ENCODE measurements around the gene CCL3. TPM values are rescaled to one million over a fixed set of nuclear protein-coding genes. Genes with fewer than 3 reads are reported as not detected.

CCL3 gene
- total RNA-seq, 1 experiment from 2014 or later: not detected

DNA sequence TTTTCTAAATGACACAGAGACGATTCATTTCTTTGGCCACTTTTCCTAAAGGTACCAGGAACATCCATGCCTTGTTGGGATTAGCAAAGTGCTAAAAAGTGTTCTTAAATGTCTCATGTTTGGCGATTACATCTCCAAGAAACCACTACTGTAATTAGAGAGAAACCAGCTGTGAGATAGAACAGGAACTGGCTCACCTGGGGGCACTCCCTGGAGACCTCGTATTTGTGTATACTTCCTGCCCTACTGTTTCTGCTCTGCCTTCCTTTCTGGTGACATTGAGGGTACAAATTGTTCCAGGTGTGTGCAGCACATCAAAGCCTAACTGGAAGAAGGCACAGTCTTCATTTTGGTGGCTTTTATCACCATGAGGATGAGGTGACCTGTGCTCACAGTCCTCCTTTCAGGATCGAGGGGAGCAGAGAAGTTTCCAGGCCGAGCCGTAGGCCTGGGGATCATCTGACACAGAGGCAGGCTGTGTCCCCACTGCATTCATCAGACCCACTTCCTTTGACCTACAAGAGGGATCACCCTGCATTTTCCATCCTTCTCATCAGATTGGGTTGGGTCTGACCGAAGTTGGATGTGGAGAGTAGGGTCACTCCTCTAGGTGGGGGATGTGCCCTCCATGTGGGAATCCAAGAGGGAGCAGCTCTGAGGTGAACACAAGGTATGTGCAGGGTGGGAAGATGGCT, 37.4 kb upstream of the CCL3 start:
- Histone ChIP-seq H4K20me1 (ENCODE audit: low read length) (no peaks in the 10 kb centered on the region), H3K27me3 (ENCODE audit: low read length) (0 out of 2 replicates have a peak, but pooled peaks cover 3% of the 10 kb centered on the region), H3K4me3 (ENCODE audit: low read length) (no peak overlapping the region), H3F3A (ENCODE audit: low read length, unreplicated experiment) (no peaks in the 10 kb centered on the region), H3K27ac (ENCODE audit: low read length) (no peak overlapping the region), H3K9ac (ENCODE audit: low read length) (no peak overlapping the region), H2AFZ (ENCODE audit: low read length) (no peak overlapping the region), H3K4me1 (ENCODE audit: insufficient read depth, low read length) (no peaks in the 10 kb centered on the region), H3K36me3 (ENCODE audit: low read depth, low read length) (no peaks in the 10 kb centered on the region), H3K9me2 (replicated peaks; ENCODE audit: low read length) (no peaks in the 10 kb centered on the region), H3K4me2 (ENCODE audit: low read length) (no peak overlapping the region), H3K79me2 (ENCODE audit: low read length) (no peaks in the 10 kb centered on the region), H3K9me3 (ENCODE audit: low read length) (no peaks in the 10 kb centered on the region)
- BruUV-seq (replicated peaks): no TSS peak
- ChIA-PET CTCF (no interaction called here), POLR2A (ENCODE audit: unreplicated experiment) (no interaction called here)
- ATAC-seq (no peak), DNase-seq (no peak)
- TF ChIP-seq, protein P1, sequence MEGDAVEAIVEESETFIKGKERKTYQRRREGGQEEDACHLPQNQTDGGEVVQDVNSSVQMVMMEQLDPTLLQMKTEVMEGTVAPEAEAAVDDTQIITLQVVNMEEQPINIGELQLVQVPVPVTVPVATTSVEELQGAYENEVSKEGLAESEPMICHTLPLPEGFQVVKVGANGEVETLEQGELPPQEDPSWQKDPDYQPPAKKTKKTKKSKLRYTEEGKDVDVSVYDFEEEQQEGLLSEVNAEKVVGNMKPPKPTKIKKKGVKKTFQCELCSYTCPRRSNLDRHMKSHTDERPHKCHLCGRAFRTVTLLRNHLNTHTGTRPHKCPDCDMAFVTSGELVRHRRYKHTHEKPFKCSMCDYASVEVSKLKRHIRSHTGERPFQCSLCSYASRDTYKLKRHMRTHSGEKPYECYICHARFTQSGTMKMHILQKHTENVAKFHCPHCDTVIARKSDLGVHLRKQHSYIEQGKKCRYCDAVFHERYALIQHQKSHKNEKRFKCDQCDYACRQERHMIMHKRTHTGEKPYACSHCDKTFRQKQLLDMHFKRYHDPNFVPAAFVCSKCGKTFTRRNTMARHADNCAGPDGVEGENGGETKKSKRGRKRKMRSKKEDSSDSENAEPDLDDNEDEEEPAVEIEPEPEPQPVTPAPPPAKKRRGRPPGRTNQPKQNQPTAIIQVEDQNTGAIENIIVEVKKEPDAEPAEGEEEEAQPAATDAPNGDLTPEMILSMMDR (conservative IDR thresholded peaks at IDR 0.05; ENCODE audit: low read depth, low read length): no peak
- no peak for TF ChIP-seq EZH2phosphoT487 (IDR thresholded peaks at IDR 0.05; ENCODE audit: borderline replicate concordance, low read length)
- no peak for TF ChIP-seq EZH2 (IDR thresholded peaks at IDR 0.05; ENCODE audit: low read length, unreplicated experiment)
- intact Hi-C loops (cut with micrococcal nuclease): no loop called here

DNA sequence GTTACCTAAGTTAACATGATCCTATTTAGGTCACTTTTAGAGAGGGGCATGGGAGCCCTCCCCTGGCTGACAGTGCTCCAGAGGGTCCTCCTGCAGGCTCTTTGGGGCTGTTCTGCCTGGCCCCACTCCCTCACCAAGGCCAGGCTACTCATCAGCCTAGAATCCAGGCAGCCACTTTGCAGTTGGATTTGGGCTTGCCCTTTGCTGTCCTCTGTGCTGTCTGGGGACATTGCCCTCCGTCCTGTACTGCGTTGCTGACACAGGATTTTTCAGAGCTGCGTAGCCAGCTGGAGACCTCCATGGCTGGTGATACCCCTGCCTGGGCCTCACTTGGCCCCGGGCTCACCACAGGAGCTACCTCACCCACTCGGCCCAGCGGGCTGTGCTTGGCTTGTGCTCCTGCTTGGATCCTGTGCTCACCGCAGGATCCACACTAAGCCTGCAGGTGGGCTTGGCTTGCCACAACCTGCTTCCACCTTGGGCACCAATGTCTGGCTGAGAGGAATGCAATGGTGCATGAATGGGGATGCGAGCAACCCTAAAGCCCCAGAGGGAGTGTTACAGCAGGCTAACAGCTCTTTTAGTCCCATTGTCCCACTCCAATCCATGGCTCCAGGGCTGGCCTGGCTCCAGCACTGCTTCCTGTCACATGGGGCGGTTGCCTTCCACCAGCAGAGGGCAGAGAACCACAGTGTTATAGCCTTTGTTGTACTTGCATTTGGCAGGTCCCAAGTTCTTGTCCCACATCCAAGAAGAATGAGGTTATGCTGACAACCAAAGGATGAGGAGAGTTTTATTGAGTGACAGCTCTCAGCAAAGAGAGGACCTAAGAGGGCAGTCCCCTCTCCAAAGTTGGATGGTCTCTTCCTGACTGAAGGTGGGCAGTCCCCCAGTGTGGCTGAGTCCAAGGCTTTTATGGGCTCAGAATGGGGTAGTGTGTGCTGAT, 35.2 kb upstream of the CCL3 start:
- no peaks in the 10 kb centered on the region for H3K9me2 ChIP-seq (replicated peaks; ENCODE audit: low read length)
- H3F3A ChIP-seq (ENCODE audit: low read length, unreplicated experiment): no peaks in the 10 kb centered on the region
- no peak overlapping the region for H2AFZ ChIP-seq (ENCODE audit: low read length)
- H3K36me3 ChIP-seq (ENCODE audit: low read depth, low read length): no peaks in the 10 kb centered on the region
- ChIA-PET CTCF (no interaction called here), POLR2A (ENCODE audit: unreplicated experiment) (no interaction called here)
- H3K4me3 ChIP-seq (ENCODE audit: low read length): no peak overlapping the region
- no TSS peak for BruUV-seq (replicated peaks)
- no peaks in the 10 kb centered on the region for H3K4me1 ChIP-seq (ENCODE audit: insufficient read depth, low read length)
- TF ChIP-seq EZH2phosphoT487 (IDR thresholded peaks at IDR 0.05; ENCODE audit: borderline replicate concordance, low read length): no peak
- TF ChIP-seq EZH2 (IDR thresholded peaks at IDR 0.05; ENCODE audit: low read length, unreplicated experiment): no peak
- TF ChIP-seq, protein P1 (conservative IDR thresholded peaks at IDR 0.05; ENCODE audit: low read depth, low read length): no peak
- H4K20me1 ChIP-seq (ENCODE audit: low read length): no peaks in the 10 kb centered on the region
- intact Hi-C loops (cut with micrococcal nuclease): no loop called here
- H3K27me3 ChIP-seq (ENCODE audit: low read length): no peaks in the 10 kb centered on the region
- no peak overlapping the region for H3K4me2 ChIP-seq (ENCODE audit: low read length)
- H3K79me2 ChIP-seq (ENCODE audit: low read length): no peaks in the 10 kb centered on the region
- no peaks in the 10 kb centered on the region for H3K9me3 ChIP-seq (ENCODE audit: low read length)
- DNase-seq (no peak), ATAC-seq (no peak)
- H3K9ac ChIP-seq (ENCODE audit: low read length): no peak overlapping the region
- no peak overlapping the region for H3K27ac ChIP-seq (ENCODE audit: low read length)

Measured in PC-3 (cell line).